HTR-8/SVneo (cell line): ENCODE data around the gene SLC66A2.

Source experiments
- DNase-seq: peaks from one replicate; pipeline ENCODE4 v3.0.0; 2011; ENCODE audit warnings: low spot score, mixed read lengths; ENCODE audit not compliant: insufficient read length
- FAIRE-seq: peaks from 2 replicates; lab custom pipeline; 2011; peaks lifted over from hg19 to GRCh38; lab: Jason Lieb, UNC

SLC66A2 gene

DNA sequence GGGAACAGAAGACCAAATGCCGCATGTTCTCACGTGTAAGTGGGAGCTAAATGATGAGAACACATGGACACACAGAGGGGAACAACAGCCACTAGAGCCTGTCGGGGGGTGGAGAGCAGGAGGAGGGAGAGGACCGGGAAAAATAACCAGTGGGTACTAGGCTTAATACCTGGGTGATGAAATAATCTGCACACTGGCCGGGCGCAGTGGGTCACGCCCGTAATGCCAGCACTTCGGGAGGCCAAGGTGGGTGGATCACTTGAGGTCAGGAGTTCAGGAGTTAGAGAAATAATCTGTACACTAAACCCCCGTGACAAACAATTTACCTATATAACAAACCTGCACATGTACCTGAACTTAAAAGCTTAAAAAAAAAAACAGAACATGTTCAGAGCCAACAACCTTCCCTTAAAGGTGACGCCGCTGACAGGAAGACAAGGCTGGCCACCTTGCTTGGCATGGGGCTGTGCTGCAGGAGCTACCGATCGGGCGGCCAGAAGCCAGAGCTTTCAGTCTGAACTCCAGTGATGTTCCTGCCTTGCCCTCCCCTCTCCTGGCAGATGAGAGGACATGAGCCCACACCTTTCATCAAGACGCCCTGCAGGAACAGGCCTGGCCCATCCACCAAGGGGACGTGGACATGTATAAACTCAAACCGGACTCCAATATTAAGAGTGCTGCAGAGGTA is 11.2 kb downstream of the SLC66A2 start:
- DNase-seq, result no peak
- no peak for FAIRE-seq

DNA sequence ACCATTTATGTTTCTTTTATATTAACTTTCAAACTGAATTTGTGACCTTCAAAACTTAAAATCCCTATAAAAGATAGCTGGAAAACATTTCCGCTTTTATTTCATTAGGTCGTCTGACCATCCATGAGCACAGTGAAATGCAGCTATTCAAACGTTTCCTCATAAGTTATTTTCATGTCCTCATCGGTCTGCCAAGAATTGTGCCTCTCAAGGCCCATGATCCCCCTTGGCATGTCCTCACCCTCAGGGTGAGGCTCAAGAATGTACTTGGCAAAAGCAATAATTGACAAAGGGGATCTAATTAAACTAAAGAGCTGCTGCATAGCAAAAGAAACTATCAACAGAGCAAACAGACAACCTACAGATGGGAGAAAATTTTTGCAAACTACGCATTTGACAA is 12.4 kb downstream of the SLC66A2 start:
- DNase-seq (no peak), FAIRE-seq (no peak)

DNA sequence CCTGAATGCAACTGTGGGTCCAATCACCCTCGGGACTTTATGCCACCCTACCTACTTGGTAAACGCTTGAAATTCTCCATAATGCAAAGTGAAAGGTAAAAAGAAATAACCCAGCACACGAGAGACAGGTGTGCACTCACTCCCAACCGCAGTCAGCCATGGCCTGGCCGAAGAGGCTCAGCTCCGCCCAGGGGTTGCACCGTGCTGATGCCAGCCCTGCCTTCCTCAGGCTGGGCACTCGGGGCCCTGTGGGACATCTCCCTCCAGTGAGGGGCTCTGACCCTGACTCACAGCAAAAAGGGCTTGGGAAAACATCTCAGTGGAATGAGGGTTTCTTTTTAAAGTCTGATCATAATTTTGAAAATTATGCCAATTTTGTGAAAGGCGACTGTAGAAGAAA is 13.3 kb downstream of the SLC66A2 start:
- no peak for FAIRE-seq
- DNase-seq, result no peak

DNA sequence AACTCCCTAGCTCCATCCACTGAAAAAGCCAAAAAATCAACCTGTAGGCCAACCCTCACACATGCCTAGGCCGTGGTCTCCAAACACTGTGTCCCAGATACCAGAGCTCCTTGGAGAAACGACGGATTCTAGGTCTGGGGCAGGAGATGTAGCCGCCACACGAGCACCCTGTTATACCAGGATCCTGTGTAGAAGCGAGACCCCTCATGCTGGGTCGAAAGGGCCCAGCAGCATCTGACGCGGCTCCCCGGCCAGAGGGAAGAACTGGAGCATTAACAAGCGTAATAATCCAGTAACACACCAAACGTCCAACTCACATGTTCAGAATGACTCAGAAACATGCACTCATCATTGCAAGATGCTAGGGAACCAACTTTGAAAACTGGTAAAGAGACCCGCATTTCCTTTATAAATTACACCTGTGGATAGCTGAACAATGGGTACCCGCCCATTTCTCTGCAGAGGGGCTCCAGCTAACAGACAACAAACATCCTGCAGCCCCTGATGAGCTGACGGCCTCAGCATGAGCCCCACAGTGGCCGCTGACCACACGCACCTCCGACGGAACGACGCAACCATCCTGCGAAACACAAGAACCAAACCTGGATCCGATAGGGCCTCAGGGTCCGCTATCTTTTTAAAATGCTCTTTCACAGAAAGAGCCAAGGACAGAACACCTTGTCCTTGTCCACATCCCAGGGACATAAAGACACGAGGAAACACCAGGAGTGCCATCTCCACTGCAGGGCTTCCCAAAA is 14.2 kb downstream of the SLC66A2 start:
- FAIRE-seq (no peak), DNase-seq (no peak)

DNA sequence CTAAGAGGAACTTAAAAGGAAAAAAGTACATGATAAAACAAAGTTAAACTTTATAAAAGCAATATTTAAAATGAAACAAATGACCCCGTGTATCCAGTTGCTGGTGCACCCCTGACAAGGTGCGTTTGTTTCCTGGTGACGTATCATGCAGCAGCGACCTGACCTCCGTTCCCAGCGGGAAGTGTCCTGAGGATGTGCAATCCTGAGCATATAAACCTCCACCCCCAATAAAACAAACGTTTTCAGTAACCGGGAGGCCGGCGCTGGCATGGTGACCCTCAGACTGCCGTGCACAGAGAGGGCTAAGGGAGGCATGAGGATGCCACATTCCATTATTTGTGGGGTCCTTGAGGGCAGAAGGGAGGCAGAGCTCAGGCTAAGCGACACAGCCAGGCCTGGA is 14.8 kb downstream of the SLC66A2 start:
- DNase-seq (no peak), FAIRE-seq (no peak)

DNA sequence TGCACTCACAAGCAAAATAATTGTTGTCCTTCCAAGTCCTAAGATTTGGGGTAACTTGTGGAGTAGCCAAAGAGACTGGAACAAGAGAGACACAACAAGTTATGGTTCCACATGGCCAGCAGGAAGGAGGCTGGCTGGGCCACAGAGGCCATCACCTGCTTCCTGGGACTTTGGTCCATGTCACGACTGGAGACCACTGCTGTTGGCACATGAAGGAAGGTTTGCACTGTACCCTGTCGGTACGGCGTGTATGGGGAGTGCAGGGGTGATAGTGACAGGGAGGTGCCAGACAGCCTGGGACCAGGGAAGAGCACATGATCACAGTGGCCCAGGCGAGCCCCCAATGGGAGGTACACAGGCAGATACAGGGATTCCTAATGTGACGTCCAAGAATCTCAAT is 15.5 kb downstream of the SLC66A2 start:
- no peak for FAIRE-seq
- DNase-seq, result no peak

DNA sequence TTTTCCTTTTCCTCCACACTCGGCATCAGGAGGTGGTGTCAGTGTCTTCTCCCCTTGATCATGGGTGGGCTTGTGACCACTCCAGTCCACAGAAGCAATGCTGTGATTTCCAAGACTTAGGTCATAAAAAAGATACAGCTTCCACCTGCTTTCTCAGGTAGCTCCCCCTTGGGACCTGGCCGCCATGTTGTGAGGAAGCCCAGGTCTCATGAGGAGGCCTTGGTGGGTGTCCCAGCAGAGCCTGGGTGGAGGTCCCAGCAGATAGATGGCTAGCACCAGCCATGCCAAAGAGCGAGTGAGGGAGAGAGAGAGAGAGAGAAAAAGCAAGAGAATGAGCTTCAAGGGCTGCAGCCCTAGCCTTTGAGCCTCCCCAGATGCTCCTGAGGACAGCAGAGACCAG is 16.0 kb downstream of the SLC66A2 start:
- no peak for FAIRE-seq

DNA sequence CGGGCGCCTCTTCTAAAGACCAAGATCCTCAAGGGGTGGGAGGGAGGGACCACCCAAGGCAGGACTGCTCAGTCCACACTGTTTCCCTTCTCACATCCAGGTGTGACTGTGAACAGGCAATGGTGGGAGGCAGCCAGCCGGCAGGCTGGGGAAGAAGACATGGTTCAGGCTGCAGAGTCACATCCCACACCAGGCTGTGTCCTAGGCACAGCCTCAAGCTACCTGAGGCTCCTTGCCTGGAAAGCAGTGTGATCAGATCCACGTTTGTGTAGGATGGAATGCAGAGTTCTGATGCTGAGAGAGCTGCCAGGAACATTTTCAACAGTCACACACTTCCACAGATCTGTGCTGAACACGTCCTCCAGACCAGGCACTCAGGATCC is 16.4 kb downstream of the SLC66A2 start:
- DNase-seq (no peak), FAIRE-seq (no peak)

More for the DNA sequence above, 16.0 kb downstream of the SLC66A2 start:
- no peak for DNase-seq

DNA sequence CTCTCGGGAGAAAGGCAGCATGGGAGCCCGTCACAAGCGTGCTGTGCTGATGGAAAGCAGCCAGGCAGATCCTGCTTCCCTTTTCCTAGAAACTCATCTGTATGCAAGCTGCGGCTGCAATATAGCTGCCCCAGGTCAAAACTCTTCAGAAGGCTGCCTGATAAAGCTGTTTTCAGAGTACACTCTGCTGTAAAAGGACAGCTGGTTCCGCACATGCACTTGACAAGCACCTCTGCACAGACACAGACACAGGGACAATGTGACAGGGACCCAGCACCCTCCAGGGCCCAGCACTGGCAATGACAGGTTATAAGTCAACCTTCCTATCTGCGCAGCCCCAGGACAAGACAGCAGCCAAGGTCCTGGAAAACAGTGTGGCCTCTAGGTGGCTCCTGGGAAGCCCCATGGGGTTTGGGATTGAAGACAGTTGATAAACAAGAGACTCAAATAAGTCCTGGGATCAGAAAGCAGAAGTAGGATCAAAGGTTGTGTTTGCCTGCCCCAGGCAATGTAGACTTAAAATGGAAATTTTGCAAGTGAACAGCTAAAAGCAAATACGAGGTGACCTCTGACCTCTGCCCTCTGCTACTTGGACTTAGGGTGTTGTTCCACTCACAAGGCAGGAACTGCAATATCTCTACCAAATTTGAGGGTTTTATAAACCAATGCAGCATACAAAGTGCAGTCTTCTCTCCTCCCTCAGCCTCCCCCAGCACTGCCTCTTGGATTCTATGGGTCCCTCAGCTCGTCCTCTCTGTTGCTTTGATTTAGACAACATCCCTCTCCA is 16.9 kb downstream of the SLC66A2 start:
- FAIRE-seq (no peak), DNase-seq (no peak)

DNA sequence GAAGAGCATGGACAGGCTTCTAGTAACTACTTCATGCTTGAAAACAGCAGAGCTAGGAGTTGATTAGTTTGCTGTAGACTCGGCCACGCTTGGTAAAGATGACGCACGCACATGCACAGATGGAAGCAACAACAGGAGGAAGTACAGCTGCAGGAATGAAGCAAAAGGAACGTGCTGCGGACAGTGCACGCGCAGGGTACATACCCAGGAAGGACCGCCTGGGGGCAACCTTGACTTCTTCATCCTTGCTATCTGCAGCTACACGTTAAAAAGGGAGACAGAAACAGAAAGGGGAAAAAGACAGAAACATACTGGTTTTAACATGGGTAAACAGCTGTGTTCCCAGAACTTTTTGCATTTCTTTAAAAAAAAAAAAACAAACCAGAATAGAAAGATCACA is 17.7 kb downstream of the SLC66A2 start:
- DNase-seq (no peak), FAIRE-seq (no peak)

DNA sequence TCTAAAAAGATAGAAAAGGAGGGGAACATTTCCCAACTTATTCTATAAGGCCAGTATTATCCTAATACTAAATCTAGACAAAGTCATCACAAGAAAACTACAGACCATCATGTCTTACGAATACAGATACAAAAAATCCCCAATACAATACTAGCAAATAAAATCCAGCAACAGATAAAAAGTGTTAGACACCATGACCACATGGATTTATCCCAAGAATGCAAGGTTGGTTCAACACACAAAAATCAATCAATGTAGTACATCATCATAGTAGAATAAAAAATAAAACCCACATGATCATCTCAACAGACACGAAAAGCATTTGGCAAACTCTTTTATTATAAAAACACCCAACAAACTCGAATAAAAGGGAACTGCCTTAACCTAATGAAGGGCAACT is 18.5 kb downstream of the SLC66A2 start:
- no peak for FAIRE-seq
- DNase-seq, result no peak

DNA sequence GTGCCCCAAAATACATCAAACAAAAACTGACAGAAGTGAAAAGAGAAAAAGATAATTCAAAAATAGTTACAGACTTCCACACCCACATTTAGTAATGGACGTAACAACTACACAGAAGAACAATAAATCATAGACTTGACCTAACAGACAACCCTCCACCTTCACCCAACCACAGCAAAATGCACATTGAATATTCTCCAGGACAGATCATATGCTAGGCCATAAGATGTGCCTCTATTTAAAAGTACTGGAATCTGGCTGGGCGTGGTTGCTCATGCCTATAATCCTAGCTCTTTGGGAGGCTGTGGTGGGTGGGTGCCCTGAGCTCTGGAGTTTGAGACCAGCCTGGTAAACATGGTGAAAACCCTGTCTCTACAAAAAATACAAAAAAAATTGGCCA is 20.0 kb downstream of the SLC66A2 start:
- FAIRE-seq, result no peak
- DNase-seq, result no peak

DNA sequence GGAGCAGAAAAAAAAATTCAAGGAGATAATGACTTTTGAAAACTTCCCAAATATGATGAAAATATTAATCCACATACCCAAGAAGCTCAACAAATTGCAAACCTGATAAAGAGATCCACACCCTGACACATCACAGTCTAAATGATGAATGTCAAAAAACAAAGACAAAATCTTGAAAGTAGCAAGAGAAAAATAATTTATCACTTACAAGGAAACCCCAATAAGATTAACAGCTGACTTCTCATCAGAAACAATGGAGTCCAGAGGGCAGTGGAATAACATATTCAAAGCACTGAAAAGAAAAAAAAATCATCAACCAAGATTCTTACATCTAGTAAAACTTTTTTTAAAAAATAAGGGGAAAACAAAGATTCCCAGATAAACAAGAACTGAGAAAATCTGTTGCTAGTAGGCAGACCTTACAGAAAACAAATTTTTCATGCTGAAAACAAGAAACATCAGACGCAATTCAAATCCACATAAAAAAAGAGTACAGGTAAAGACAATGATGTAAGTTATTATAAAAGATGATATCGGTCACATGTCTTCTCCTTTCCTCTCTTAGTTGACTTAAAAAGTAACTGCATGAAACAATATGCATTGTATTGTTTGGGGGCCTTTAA is 21.3 kb downstream of the SLC66A2 start:
- FAIRE-seq, result no peak

DNA sequence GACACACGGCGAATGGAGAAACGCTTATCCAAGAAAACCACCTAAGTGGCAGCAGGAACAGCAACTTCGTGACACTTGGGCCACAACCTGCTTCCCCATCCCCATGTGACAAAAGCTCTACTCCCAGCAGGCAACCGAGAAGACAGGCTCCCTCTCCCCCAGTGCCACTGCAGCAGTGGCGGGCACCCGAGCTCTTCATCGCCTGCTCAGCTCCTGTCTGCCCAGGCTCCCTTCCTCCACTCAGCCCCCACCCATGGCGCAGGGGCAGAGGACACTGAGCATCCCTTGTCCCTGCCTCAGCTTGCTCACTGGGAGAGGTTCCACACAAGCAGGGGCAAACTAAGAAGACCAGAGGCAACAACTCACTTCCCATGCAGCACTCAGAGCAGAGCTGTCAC is 22.9 kb downstream of the SLC66A2 start:
- FAIRE-seq, result no peak
- no peak for DNase-seq

More for the DNA sequence above, 21.3 kb downstream of the SLC66A2 start:
- no peak for DNase-seq

DNA sequence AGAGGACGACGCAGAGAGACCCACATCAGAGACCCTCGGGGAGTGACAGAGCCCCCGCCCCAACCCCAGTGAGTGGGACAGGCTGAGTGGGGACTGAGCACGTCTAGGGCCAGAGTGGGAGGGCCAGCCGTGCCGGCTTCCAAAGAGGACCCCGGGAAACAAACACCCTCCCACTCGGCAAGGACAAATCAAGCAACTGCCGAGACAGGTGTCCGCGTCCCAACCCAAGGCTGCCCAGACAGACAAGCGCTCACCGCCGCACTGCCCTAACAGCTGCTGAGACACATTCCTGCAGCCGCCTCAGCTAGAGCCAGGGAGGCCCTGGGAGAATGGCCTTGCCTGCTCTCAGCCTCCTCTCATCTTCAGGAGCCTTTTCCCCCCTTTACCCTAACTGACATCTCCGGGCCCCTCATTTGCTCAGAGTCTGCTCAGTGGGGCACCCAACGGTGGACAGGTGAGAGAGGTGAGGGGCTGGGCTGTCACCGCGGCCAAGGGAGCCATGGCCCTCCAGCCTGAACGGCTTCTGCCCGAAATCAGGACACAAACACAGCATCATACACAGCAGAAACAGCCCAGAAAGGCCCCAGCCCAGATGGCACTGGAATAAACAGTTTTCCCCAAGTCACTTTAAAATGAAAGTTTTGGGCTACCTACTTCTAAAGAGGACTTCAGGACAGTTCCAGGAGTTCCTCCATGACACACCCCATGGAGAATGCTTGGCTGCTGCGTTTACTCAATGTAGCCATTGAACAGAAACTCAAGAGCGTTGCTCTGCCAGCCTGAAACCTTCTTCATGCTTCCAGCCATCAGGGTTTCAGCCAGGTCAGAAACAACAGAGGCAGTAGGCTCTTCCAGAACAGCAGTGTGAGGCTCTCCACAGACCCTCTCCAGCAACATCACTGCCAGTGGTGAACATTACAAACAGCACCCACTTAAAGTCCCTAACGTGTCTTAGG is 23.6 kb downstream of the SLC66A2 start:
- DNase-seq, result no peak
- FAIRE-seq, result no peak

DNA sequence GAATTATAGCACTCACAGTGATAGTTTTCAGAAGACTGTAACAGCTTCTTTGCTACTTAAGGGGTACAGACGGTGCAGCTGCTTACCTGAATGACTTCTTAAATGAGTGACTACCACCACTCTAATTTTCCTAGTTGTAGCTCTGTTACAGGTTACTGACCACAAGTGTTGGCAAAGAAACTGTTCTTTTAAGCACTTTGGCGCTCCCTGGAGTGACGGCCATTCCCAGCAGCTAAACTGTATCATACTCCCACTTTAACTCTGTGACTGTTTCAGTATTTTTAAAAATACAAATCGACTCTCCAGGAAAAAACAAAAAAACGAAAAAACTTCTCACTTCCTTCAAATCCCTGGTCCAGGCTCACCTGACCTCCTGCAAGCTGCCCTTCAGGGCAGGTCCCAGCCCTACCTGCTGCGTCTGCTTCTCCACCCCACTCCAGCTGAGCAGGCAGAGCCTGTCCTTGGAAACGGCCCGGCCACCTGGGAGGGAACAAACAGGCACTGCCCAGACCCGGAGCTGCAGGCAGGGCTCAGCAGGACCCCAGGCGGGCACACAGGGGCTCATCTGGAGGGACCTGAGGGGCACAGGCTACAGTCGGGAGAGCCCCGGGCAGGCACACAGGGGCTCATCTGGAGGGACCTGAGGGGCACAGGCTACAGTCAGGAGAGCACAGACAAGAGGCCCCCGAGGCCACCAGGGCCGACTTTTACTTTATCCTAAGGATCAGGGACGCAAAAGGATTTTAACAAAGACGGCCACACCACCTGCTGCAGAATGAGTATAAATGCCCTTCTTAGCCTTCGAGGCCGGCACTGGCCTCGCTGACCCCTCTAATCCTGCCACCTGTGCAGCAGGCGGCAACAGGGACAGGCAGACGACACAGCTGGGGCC is 24.5 kb downstream of the SLC66A2 start:
- no peak for FAIRE-seq
- no peak for DNase-seq

DNA sequence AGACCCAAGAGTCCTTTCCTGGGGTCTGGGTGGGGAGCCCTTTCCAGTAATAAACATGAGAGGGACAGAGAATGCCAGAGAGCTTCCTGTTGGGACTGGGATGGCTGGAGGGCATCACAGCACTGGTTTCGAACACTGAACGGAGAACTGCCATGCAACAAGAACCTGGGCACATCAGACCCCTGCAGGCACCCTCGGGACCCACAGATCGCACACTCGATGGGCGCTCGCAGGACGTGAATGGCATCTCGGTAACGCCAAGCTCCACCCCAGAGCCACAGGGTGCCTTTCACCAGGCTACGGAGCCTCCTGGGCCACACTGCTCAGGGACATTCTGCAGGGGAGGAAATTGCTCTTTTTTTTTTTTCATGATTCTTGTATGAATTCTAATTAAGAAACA is 25.1 kb downstream of the SLC66A2 start:
- no peak for FAIRE-seq
- no peak for DNase-seq

DNA sequence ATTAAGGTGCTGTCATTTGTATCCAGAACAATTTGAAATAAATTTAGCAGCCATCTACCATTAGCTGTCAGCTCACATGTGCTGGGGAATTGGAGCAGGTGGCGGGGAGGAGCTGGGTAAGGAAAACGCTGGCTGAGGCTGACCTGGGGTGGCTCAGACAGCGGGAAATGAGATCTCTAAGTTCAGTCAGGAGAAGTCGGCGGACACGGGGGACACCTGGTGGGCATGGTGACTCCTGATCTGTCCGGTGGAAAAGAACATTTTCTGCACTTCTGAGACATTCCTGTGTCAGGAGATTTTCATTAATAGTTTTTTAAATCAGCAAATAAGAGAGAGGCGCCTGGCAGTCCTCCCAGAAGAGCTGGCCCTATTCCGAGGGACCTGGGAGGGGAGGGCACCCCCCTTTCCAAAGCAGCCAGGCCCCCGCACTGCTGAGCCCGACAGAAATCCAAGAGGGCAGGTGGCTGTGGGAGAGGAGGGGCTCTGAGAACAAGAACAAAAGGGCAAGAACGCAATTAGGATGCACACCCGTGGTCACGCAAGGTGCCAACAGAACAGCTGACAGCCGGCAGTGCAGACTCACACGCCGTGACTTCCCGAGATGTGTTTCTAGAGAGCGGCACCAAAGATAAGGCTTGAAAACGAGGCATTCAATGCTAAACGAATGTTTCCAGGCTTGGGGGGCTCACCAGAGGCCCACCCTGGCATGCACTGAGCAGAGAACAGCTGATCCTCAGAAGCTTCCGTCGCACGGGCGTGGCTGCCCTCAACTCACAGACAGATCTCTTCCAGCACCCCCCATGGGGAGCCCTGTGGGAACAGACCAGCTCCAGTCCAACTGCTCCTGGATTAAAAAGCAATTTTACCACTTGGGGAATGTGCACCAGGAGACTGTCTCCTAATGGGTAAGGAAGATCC is 26.4 kb downstream of the SLC66A2 start:
- DNase-seq (no peak), FAIRE-seq (no peak)
